Rectal smooth muscle tissue (tissue), 1 donor: Measurements from ENCODE around the gene LRRK2.
"Not testable (repeated sequence)": the region's sequence is repeated elsewhere in the genome, so short reads cannot be mapped to it uniquely, and the experiment has no call there.

ENCODE experiments used
- H3K27ac ChIP-seq: one replicate; pipeline ENCODE4 v1.7.0; 2013; ENCODE audit warnings: low read depth, low read length, inconsistent platforms
- H3K27me3 ChIP-seq: one replicate; pipeline ENCODE4 v1.7.0; 2013; ENCODE audit warnings: low read length; ENCODE audit not compliant: control insufficient read depth, insufficient read depth
- H3K36me3 ChIP-seq: one replicate; pipeline ENCODE4 v1.7.0; 2013; ENCODE audit warnings: low read length; ENCODE audit not compliant: control insufficient read depth, insufficient read depth
- H3K4me1 ChIP-seq: one replicate; pipeline ENCODE4 v1.7.0; 2013; ENCODE audit warnings: low read length; ENCODE audit not compliant: control insufficient read depth, insufficient read depth
- H3K4me3 ChIP-seq: one replicate; pipeline ENCODE4 v1.7.0; 2013; ENCODE audit warnings: low read length
- H3K9ac ChIP-seq: one replicate; pipeline ENCODE4 v1.7.0; 2013; ENCODE audit warnings: low read length

The LRRK2 gene

DNA sequence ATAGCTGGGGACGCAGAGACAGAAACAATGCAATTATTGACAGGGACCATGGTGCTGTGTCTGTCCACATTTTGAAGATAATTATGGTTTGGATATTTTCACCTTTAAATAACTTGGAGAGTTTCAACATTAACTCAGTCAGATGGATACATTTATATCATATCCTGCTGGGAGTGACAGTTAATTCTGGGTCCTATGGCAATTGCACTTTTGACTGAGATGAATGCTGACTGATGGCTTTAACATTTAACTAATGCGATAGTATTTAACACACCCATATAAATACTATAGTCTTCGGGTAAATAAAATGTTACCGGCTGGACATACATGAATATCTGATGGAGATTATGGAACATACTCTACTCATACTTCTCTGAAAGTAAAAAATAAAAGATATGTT is 118.3 kb downstream of the LRRK2 start:
- H3K4me3 ChIP-seq = no peak overlapping the region
- H3K36me3 ChIP-seq = no peaks in the 10 kb centered on the region
- peaks cover 2% of the 10 kb centered on the region for H3K4me1 ChIP-seq

DNA sequence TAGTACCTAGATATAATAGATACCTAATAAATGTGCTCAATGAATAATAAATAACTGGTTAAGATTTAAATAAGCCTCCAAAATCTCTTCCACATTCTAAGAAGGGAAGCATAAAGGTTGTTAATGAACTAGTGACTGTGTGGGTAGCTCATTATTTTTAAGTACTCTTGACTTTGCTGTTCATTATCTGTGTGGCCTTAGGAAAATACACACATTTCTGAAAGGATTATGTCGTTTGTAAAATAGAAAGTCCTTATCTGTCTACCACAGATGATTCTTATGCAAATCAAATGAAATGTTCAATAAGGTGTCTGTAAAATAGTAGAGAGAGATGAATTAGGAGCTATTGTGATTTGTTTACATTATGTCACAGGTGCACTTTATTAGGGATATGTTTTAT is 119.5 kb downstream of the LRRK2 start:
- no peak overlapping the region for H3K27ac ChIP-seq
- H3K27me3 ChIP-seq = no peaks in the 10 kb centered on the region
- no peaks in the 10 kb centered on the region for H3K4me1 ChIP-seq
- no peak overlapping the region for H3K9ac ChIP-seq
- H3K36me3 ChIP-seq = no peaks in the 10 kb centered on the region
- H3K4me3 ChIP-seq = no peak overlapping the region

More for the DNA sequence above, 118.3 kb downstream of the LRRK2 start:
- H3K27me3 ChIP-seq = no peaks in the 10 kb centered on the region
- H3K9ac ChIP-seq = no peak overlapping the region
- H3K27ac ChIP-seq = no peak overlapping the region

DNA sequence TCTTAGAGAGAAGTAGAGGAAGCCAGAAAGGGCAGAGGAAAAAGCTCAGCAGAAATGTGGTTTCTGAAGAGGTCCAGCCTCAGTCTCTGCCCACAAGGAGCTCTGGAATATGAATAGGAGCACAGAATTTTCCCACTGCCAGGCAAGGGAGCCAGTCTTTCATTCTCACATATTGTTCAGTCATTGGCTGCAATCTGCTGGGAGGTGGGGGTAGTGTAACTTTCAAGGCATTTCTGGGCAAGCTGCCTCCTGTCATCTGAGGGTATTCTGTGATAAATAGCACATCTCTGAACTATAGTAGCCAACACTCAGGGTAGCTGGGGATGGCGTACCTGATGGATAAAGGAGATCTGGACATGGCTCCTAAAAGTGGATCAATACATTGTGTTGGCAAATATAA is 127.2 kb downstream of the LRRK2 start:
- Histone ChIP-seq H3K4me3 (no peak overlapping the region), H3K4me1 (peaks cover 2% of the 10 kb centered on the region), H3K9ac (no peak overlapping the region), H3K27me3 (no peaks in the 10 kb centered on the region), H3K27ac (no peak overlapping the region), H3K36me3 (no peaks in the 10 kb centered on the region)

DNA sequence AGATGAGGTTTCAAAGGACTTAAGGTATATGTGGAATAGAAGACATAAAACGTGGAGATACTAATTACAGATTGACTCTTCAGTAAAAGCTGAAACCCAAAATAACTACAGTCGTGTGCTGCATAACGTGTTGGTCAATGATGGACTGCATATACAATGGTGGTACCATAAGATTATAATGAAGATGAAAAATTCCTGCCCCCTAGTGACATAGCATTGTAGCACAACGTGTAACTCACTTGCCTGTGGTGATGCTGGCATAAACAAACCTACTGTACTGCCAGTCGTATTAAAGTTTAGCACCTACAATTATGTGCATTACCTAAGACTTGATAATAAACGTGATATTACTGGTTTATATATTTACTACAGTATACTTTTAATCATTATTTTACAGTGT is 150.3 kb downstream of the LRRK2 start:
- H3K27me3 ChIP-seq = no peaks in the 10 kb centered on the region
- no peak overlapping the region for H3K9ac ChIP-seq
- H3K4me1 ChIP-seq = no peaks in the 10 kb centered on the region

DNA sequence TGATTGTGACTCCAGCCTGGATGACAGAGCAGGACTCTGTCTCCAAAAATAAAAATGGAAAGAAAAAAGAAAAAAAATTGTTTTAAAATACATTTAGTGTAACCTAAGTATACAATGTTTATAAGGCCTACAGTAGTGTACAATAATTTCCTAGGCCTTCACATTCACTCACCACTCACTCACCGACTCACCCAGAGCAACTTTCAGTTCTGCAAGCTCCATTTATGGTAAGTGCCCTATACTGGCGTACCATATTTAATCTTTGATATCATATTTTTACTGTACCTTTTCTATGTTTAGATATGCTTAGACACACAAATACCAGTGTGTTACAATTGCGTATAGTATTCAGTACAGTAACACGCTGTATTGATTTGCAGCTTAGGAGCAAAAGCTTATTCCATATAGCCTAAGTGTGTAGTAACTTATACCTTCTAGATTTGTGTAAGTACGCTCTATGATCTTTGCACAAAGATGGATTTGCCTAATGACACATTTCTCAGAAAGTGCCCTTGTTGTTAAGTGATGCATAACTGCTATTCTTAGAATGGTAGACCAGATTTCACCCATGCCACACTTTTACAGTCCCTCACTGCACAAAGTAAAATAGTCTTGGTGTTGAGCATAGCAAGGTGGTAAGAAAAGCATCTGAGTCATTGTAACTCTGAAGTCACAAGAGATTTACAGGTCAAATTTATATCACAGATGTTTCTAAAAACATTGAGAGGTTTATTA is 151.9 kb downstream of the LRRK2 start:
- H3K9ac ChIP-seq = no peak overlapping the region
- H3K4me3 ChIP-seq = no peak overlapping the region
- no peaks in the 10 kb centered on the region for H3K36me3 ChIP-seq
- no peak overlapping the region for H3K27ac ChIP-seq
- H3K4me1 ChIP-seq = no peaks in the 10 kb centered on the region
- H3K27me3 ChIP-seq = no peaks in the 10 kb centered on the region

More for the DNA sequence above, 150.3 kb downstream of the LRRK2 start:
- Histone ChIP-seq H3K4me3 (no peak overlapping the region), H3K36me3 (no peaks in the 10 kb centered on the region), H3K27ac (no peak overlapping the region)

DNA sequence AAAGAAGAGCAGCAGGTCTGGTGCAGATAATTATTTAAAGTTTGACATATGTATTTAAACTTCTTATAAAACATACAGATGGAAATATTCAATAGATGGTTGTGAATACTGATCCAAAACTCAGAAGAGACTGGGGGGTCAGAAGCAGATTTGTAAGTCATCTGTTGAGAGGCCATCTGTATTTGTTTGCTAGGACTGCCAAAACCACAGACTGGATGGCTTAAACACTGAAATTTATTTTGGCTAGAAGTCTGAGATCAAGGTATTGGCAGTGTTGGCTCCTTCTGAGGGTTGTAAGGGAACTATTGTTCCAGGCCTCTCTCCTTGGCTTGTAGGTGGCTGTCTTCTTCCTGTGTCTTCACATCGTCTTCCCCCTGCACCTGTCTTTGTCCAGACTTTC is 153.9 kb downstream of the LRRK2 start:
- Histone ChIP-seq H3K9ac (no peak overlapping the region), H3K4me3 (no peak overlapping the region), H3K27me3 (no peaks in the 10 kb centered on the region), H3K36me3 (no peaks in the 10 kb centered on the region), H3K4me1 (no peaks in the 10 kb centered on the region), H3K27ac (no peak overlapping the region)

DNA sequence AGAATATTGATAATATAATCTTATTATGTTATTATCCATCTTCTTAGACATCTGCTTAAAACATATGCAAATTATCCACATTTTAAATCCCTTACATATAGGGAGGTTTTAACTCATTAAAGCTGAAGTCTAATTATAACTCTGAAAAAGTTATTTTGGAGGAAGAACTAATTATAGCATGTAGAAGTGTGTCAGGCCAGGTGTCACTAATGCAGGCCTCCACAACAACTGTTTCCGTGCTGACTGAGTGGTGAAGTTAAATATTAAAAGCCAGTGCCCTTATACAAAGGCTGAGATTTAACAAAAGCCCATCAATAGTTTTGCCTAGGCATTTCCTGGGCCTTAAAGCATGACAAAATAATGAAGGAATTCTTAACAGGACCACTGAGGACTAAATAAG is 157.4 kb downstream of the LRRK2 start:
- Histone ChIP-seq H3K4me3 (no peak overlapping the region), H3K36me3 (no peaks in the 10 kb centered on the region), H3K4me1 (no peaks in the 10 kb centered on the region), H3K9ac (no peak overlapping the region), H3K27ac (no peak overlapping the region), H3K27me3 (no peaks in the 10 kb centered on the region)

DNA sequence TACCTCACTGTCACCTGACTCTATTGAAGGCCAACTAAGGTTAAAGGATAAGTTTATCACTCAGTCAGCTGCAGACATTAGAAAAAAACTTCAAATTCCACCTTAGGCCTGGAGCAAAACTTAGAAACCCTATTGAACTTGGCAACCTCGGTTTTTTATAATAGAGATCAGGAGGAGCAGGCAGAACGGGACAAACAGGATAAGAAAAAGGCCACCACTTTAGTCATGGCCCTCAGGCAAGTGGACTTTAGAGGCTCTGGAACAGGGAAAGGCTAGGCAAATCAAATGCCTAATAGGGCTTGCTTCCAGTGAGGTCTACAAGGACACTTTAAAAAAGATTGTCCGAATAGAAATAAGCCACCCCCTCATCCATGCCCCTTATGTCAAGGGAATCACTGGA is 162.5 kb downstream of the LRRK2 start:
- not testable (repeated sequence) for H3K27ac ChIP-seq, H3K36me3 ChIP-seq, H3K27me3 ChIP-seq, H3K9ac ChIP-seq, H3K4me3 ChIP-seq, H3K4me1 ChIP-seq

DNA sequence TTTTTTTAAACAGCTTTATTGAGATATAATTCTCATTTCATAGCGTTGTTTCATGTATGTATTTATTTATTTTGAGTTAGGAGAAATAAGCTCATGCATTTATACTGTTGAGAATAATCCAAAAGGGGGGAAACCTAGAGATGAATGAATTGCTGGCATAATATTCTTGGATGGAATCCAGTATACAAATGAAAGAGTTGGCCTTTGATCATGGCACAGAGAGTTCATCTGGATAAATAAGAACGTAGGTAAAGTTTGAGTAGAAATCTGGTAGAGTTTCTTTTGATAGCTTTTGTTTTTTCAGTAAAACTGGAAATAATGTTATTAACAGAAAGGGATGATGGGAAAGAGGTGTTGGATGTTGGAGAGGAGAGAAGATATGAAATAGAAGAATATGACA is 166.2 kb downstream of the LRRK2 start:
- Histone ChIP-seq H3K4me1 (no peaks in the 10 kb centered on the region), H3K36me3 (no peaks in the 10 kb centered on the region), H3K9ac (no peak overlapping the region), H3K27me3 (no peaks in the 10 kb centered on the region), H3K4me3 (no peak overlapping the region), H3K27ac (no peak overlapping the region)

DNA sequence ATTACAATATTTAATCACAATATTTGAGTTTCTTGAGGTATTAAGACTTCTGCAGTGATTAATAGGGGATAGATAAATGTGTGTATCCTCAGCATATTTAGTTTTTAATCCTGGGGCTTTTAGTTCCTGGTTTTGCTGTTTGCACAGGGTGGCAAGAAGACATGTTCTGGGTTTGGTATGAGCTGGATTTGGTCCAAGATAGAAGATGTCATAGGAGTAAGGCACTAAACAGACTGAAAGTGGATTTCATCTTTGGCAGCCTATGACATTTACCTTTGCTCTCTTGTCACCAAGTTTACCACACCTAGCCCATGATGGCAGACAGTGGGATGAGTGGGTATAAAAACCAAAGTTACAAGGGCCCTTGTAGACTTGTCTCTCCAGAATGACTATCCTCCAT is 168.2 kb downstream of the LRRK2 start:
- Histone ChIP-seq H3K4me3 (no peak overlapping the region), H3K9ac (no peak overlapping the region), H3K36me3 (no peaks in the 10 kb centered on the region)

DNA sequence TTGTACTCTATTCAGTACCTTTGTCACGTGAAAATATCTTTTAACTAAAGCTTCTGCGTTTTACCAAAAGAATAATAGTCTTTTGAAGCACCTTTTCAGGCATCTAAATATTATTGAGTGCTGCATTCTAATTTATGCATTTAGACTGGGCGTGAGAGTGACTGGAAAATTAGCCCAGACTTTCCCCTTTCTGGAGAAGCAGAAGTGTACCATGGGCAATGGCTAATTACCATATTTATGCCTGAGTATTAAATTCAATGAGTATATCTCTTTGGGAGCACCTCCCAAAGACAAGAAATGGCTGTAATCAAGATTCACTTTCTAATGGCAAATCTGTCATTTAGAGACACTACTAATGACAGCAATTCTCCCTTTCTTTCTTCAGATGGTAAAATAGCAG is 174.9 kb downstream of the LRRK2 start:
- H3K36me3 ChIP-seq = no peaks in the 10 kb centered on the region
- H3K4me1 ChIP-seq = no peaks in the 10 kb centered on the region
- H3K27me3 ChIP-seq = no peaks in the 10 kb centered on the region
- no peak overlapping the region for H3K9ac ChIP-seq
- H3K27ac ChIP-seq = no peak overlapping the region
- no peak overlapping the region for H3K4me3 ChIP-seq

More for the DNA sequence above, 168.2 kb downstream of the LRRK2 start:
- Histone ChIP-seq H3K27ac (no peak overlapping the region), H3K4me1 (no peaks in the 10 kb centered on the region), H3K27me3 (no peaks in the 10 kb centered on the region)

DNA sequence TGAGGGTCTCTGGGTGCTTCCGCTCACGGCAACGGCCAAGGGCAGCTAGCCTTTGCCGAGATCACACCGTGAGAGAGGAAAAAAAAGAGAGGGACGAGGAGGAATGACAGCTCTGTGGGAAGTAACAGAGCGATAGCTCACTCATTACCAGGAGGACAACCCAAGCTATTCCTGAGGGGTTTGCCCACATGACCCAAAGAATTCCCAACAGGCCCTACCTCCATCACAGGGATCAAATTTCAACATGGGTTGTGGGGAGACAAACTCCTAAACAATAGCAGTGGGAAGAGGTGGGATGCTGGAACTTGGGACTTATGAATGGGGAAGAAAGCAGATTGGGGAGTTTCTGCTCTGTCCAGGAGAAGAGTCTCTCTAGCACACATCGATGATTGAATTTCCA is 180.6 kb downstream of the LRRK2 start:
- Histone ChIP-seq H3K4me3 (no peak overlapping the region), H3K27me3 (no peaks in the 10 kb centered on the region), H3K36me3 (no peaks in the 10 kb centered on the region), H3K27ac (no peak overlapping the region), H3K4me1 (no peaks in the 10 kb centered on the region), H3K9ac (no peak overlapping the region)
